Peyer's patch (tissue), 4 donors: Measurements from ENCODE around the gene CSGALNACT2. TPM values are rescaled to one million over a fixed set of nuclear protein-coding genes. Genes with fewer than 3 reads are reported as not detected.

ENCODE experiments used
- DNase-seq, 3 donors: peaks; one replicate each; pipeline ENCODE4 v3.0.0-alpha.2; 2017 to 2019
- H3K27ac ChIP-seq, 4 donors: fragments of 200-600 bp; sonication (generic); one replicate each; pipeline ENCODE4 v1.5.1; 2016 to 2019
- H3K27me3 ChIP-seq, 2 donors: fragments of 200-600 bp; sonication (generic); one replicate each; pipeline ENCODE4 v1.5.1; 2019
- H3K36me3 ChIP-seq, 3 donors: fragments of 200-600 bp; sonication (generic); one replicate each; pipeline ENCODE4 v1.5.1; 2016 to 2019
- H3K4me1 ChIP-seq, 4 donors: fragments of 200-600 bp; sonication (generic); one replicate each; pipeline ENCODE4 v1.5.1; 2016 to 2019
- H3K4me3 ChIP-seq, 4 donors: fragments of 200-600 bp; sonication (generic); 1 replicate in 3 of 4; 2 replicates in 1 of 4; pipeline ENCODE4 v1.5.1; 2016 to 2019; ENCODE audit warnings: mild to moderate bottlenecking in 1 of 4
- H3K9me3 ChIP-seq, 4 donors: fragments of 200-600 bp; sonication (generic); one replicate each; pipeline ENCODE4 v1.5.1; 2016 to 2019; ENCODE audit warnings: mild to moderate bottlenecking in 1 of 4
- CTCF ChIP-seq, 6 experiments: fragments of 450-650 bp in 4 of 6; fragments of 200-600 bp in 2 of 6; sonication (generic) in 1 of 6; IDR thresholded peaks; one replicate each; pipeline ENCODE4 v1.5.1; 2017 to 2019; ENCODE audit warnings: antibody characterized with exemption in 6 of 6, mild to moderate bottlenecking in 3 of 6, moderate library complexity in 1 of 6
- POLR2A ChIP-seq, 2 donors: fragments of 450-650 bp; IDR thresholded peaks; one replicate each; pipeline ENCODE4 v1.5.1; 2017; ENCODE audit warnings: antibody characterized with exemption in 2 of 2, mild to moderate bottlenecking in 2 of 2, moderate library complexity in 2 of 2
- total RNA-seq, 4 donors: library from RNA; depleted of rRNA; stranded (reverse); fragments of >200 nt; gene quantifications; one replicate each; pipeline ENCODE4 v1.1.0, GENCODE V29; 2016

CSGALNACT2 gene
- total RNA-seq, 4 donors from 2014 or later: 5.8 to 24.8 (median 7.9) TPM

DNA sequence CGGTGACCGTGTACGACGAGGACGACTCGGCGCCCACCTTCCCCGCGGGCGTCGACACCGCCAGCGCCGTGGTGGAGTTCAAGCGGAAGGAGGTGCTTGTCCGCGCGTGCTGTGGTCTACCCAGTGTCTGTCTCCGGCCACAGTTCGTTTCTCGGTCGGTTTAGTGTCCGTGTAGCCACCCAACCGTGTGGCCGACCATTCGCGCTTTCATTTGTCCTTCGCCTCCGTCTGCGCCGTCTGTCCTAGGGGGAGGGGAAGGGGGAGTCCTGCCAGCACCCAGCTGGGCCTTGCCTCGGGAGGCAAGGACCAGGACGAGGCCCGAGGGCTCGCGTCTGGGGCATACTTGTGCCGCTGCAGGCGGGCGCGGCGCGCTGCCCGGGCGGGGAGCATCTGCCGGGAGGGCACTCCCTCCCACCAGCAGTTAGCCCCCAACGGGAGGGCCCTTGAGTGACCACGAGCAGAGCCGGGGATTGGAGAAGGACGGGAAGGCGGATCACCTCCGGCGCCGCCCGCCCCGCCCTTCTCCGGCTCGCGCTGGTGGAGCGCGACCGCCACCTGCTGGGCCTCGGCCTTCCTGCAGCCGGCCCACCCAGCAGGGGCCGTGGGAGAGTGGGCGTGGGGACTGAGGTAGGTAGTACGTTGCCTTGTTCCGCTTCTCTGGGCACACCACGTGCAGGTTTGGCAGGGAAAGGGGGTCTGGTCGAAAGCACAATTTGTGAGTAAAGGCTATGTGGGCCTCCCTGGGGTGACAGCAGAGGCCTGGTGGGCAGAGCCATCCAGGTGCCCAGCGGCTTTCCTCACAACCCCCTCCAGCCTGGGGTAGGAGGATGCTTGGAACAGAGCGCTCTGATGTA is 32.9 kb upstream of the CSGALNACT2 start:
- DNase-seq: peak; percentile 63 to 85 (median 81)
- Histone ChIP-seq H3K36me3 (no peaks in the 10 kb centered on the region), H3K27me3 (no peaks in the 10 kb centered on the region), H3K4me3 (peak overlapping the region; percentile 42 to 64 (median 62)), H3K4me1 (peaks cover 0 to 14% (median 3%) of the 10 kb centered on the region in 4 donors), H3K27ac (peak overlapping the region in 1 of 4 donors; percentile 31), H3K9me3 (no peaks in the 10 kb centered on the region)
- TF ChIP-seq POLR2A (IDR thresholded peaks at IDR 0.05): no peak
- TF ChIP-seq CTCF (IDR thresholded peaks at IDR 0.05): peak; percentile 96 to 100 (median 98)

GRCh38 chr10:43105956-43106229 is 32.4 kb upstream of the CSGALNACT2 start:
- DNase-seq: no peak
- Histone ChIP-seq H3K27ac (no peak overlapping the region), H3K4me1 (peaks cover 0 to 14% (median 3%) of the 10 kb centered on the region in 4 donors), H3K27me3 (no peaks in the 10 kb centered on the region), H3K36me3 (no peaks in the 10 kb centered on the region), H3K9me3 (no peaks in the 10 kb centered on the region), H3K4me3 (no peak overlapping the region)
- TF ChIP-seq POLR2A (IDR thresholded peaks at IDR 0.05) (no peak), CTCF (IDR thresholded peaks at IDR 0.05) (no peak)

- H3K4me3 ChIP-seq: no peak overlapping the region
- no peaks in the 10 kb centered on the region for H3K27me3 ChIP-seq
- H3K27ac ChIP-seq: no peak overlapping the region
- no peaks in the 10 kb centered on the region for H3K9me3 ChIP-seq
- no peak for TF ChIP-seq CTCF (IDR thresholded peaks at IDR 0.05)
- DNase-seq: no peak
- H3K4me1 ChIP-seq: peaks cover 0 to 14% (median 3%) of the 10 kb centered on the region in 4 donors
- H3K36me3 ChIP-seq: no peaks in the 10 kb centered on the region
Observed at GRCh38 chr10:43106256-43107091, 31.8 kb upstream of the CSGALNACT2 start.

- Histone ChIP-seq H3K27me3 (no peaks in the 10 kb centered on the region), H3K4me1 (peaks cover 0 to 14% (median 3%) of the 10 kb centered on the region in 4 donors), H3K36me3 (no peaks in the 10 kb centered on the region), H3K27ac (no peak overlapping the region), H3K9me3 (no peaks in the 10 kb centered on the region), H3K4me3 (no peak overlapping the region)
- TF ChIP-seq POLR2A (IDR thresholded peaks at IDR 0.05) (no peak), CTCF (IDR thresholded peaks at IDR 0.05) (no peak)
- no peak for DNase-seq
Observed at GRCh38 chr10:43108951-43109350, 29.3 kb upstream of the CSGALNACT2 start.

GRCh38 chr10:43109671-43110249 is 28.5 kb upstream of the CSGALNACT2 start:
- Histone ChIP-seq H3K27me3 (no peaks in the 10 kb centered on the region), H3K9me3 (no peaks in the 10 kb centered on the region), H3K27ac (no peak overlapping the region), H3K36me3 (no peaks in the 10 kb centered on the region), H3K4me1 (peaks cover 0 to 10% (median 3%) of the 10 kb centered on the region in 4 donors), H3K4me3 (no peak overlapping the region)
- DNase-seq: no peak
- TF ChIP-seq POLR2A (IDR thresholded peaks at IDR 0.05) (no peak), CTCF (IDR thresholded peaks at IDR 0.05) (no peak)
